Mammary epithelial cell (primary cell): Measurements from ENCODE around the gene LRRC8D.

Experiments used
- CTCF ChIP-seq, 2 donors: IDR thresholded peaks in 1 of 2; conservative IDR thresholded peaks in 1 of 2; 2 replicates each; pipeline ENCODE4 v1.5.1; 2011 to 2012; ENCODE audit warnings: inconsistent platforms in 2 of 2, low read length in 2 of 2, mild to moderate bottlenecking in 2 of 2, control low read depth in 1 of 2, low read depth in 1 of 2; ENCODE audit not compliant: insufficient read depth in 1 of 2; ENCODE audit errors: extremely low read depth in 1 of 2
- EZH2 ChIP-seq: IDR thresholded peaks from 2 replicates; pipeline ENCODE4 v1.6.1; 2012; ENCODE audit warnings: low read length, inconsistent platforms, borderline replicate concordance

GRCh38 chr1:89894210-89895201 is 73.7 kb downstream of the LRRC8D start:
- TF ChIP-seq CTCF (conservative IDR thresholded peaks at IDR 0.05 in 1 of 2, IDR thresholded peaks at IDR 0.05 in 1 of 2; ENCODE audit: extremely low read depth in 1 of 2, insufficient read depth in 1 of 2, low read depth in 1 of 2, low read length in 2 of 2) (no peak), EZH2 (no peak)
